H9 (cell line): ENCODE data around the gene TEX54. TPM values are rescaled to one million over a fixed set of nuclear protein-coding genes. Genes with fewer than 3 reads are reported as not detected.

ENCODE experiments used
- DNase-seq: peaks from one replicate; pipeline ENCODE4 v3.0.0-alpha.2; 2017
- H2AFZ ChIP-seq: one replicate; pipeline ENCODE4 v1.6.1; 2013; ENCODE audit warnings: mild to moderate bottlenecking, low read length, control low read depth, moderate library complexity
- H2AK5ac ChIP-seq: 2 replicates; pipeline ENCODE4 v1.6.1; 2013; ENCODE audit warnings: low read length, control low read depth, mixed read lengths; ENCODE audit not compliant: insufficient read length
- H2BK120ac ChIP-seq: one replicate; pipeline ENCODE4 v1.6.1; 2013; ENCODE audit warnings: low read depth, mild to moderate bottlenecking, low read length, control low read depth, inconsistent platforms; ENCODE audit not compliant: poor library complexity, severe bottlenecking
- H2BK12ac ChIP-seq: 2 replicates; pipeline ENCODE4 v1.6.1; 2013; ENCODE audit warnings: low read length, control low read depth, mixed read lengths, low read depth; ENCODE audit not compliant: insufficient read length
- H2BK15ac ChIP-seq: 2 replicates; pipeline ENCODE4 v1.6.1; 2013; ENCODE audit warnings: low read depth, low read length, control low read depth
- H2BK20ac ChIP-seq: one replicate; pipeline ENCODE4 v1.6.1; 2013; ENCODE audit warnings: low read depth, mild to moderate bottlenecking, low read length, control low read depth, inconsistent platforms; ENCODE audit not compliant: poor library complexity, severe bottlenecking
- H2BK5ac ChIP-seq: 2 replicates; pipeline ENCODE4 v1.6.1; 2013; ENCODE audit warnings: low read length, control low read depth, mixed read lengths; ENCODE audit not compliant: insufficient read length
- H3K14ac ChIP-seq: 2 replicates; pipeline ENCODE4 v1.6.1; 2013; ENCODE audit warnings: low read length, control low read depth; ENCODE audit not compliant: insufficient read depth
- H3K18ac ChIP-seq: 2 replicates; pipeline ENCODE4 v1.6.1; 2013; ENCODE audit warnings: low read depth, mild to moderate bottlenecking, mixed read lengths, low read length, control low read depth; ENCODE audit not compliant: insufficient read length
- H3K23ac ChIP-seq: 2 replicates; pipeline ENCODE4 v1.6.1; 2013; ENCODE audit warnings: low read length, control low read depth, mixed read lengths, low read depth; ENCODE audit not compliant: insufficient read length
- H3K23me2 ChIP-seq: 2 replicates; pipeline ENCODE4 v1.6.1; 2013; ENCODE audit warnings: low read depth, mild to moderate bottlenecking, mixed read lengths, low read length, control low read depth; ENCODE audit not compliant: insufficient read length, poor library complexity, severe bottlenecking
- H3K27ac ChIP-seq: 2 replicates; pipeline ENCODE4 v1.5.1; 2013; ENCODE audit warnings: low read length, control low read depth, mixed read lengths, low read depth; ENCODE audit not compliant: insufficient read length
- H3K27me3 ChIP-seq: 2 replicates; pipeline ENCODE4 v1.6.1; 2013; ENCODE audit warnings: low read length, control low read depth, inconsistent platforms; ENCODE audit not compliant: insufficient read depth
- H3K4ac ChIP-seq: 2 replicates; pipeline ENCODE4 v1.6.1; 2013; ENCODE audit warnings: low read depth, mild to moderate bottlenecking, control low read depth, inconsistent platforms, low read length, moderate library complexity
- H3K4me1 ChIP-seq: 2 replicates; pipeline ENCODE4 v1.6.1; 2013; ENCODE audit warnings: low read length, control low read depth, inconsistent platforms; ENCODE audit not compliant: insufficient read depth
- H3K4me2 ChIP-seq: 2 replicates; pipeline ENCODE4 v1.6.1; 2013; ENCODE audit warnings: low read length, control low read depth, mixed read lengths; ENCODE audit not compliant: insufficient read length, insufficient read depth
- H3K56ac ChIP-seq: 2 replicates; pipeline ENCODE4 v1.6.1; 2013; ENCODE audit warnings: low read depth, mild to moderate bottlenecking, mixed read lengths, low read length, control low read depth; ENCODE audit not compliant: insufficient read length
- H3K79me1 ChIP-seq: 2 replicates; pipeline ENCODE4 v1.6.1; 2013; ENCODE audit warnings: low read depth, mild to moderate bottlenecking, moderate library complexity, low read length, control low read depth, inconsistent platforms; ENCODE audit not compliant: insufficient read depth, poor library complexity, severe bottlenecking
- H3K79me2 ChIP-seq: 2 replicates; pipeline ENCODE4 v1.6.1; 2013; ENCODE audit warnings: low read length, control low read depth, inconsistent platforms; ENCODE audit not compliant: insufficient read depth
- H3K9ac ChIP-seq: 2 replicates; pipeline ENCODE4 v1.6.1; 2013; ENCODE audit warnings: low read length, control low read depth, mixed read lengths; ENCODE audit not compliant: insufficient read length; ENCODE audit errors: extremely low read depth
- H3K9me3 ChIP-seq: one replicate; pipeline ENCODE4 v1.6.1; 2013; ENCODE audit warnings: low read depth, low read length, inconsistent platforms; ENCODE audit not compliant: control insufficient read depth
- H3T11ph ChIP-seq: one replicate; pipeline ENCODE4 v1.6.1; 2013; ENCODE audit warnings: mild to moderate bottlenecking, low read length, control low read depth, inconsistent platforms
- H4K20me1 ChIP-seq: one replicate; pipeline ENCODE4 v1.6.1; 2013; ENCODE audit not compliant: control insufficient read depth, insufficient read length, insufficient read depth
- H4K5ac ChIP-seq: 2 replicates; pipeline ENCODE4 v1.6.1; 2013; ENCODE audit warnings: low read depth, mild to moderate bottlenecking, mixed read lengths, low read length, control low read depth; ENCODE audit not compliant: insufficient read length
- H4K8ac ChIP-seq: replicated peaks from 2 replicates; pipeline ENCODE4 v1.6.1; 2013; ENCODE audit warnings: low read length, control low read depth, mixed read lengths, low read depth; ENCODE audit not compliant: insufficient read length
- H4K91ac ChIP-seq: 2 replicates; pipeline ENCODE4 v1.6.1; 2013; ENCODE audit warnings: low read depth, mild to moderate bottlenecking, moderate library complexity, mixed read lengths, low read length, control low read depth; ENCODE audit not compliant: insufficient read length
- H3K27ac Mint-ChIP-seq, 3 experiments: 2 replicates in 2 of 3; 3 replicates in 1 of 3; pipeline ENCODE4 v1.8.0; 2020 to 2021; ENCODE audit warnings: mixed read lengths in 3 of 3, mild to moderate bottlenecking in 1 of 3, moderate library complexity in 1 of 3
- H3K27me3 Mint-ChIP-seq: 2 replicates; pipeline ENCODE4 v1.8.0; 2021; ENCODE audit warnings: low read depth, mild to moderate bottlenecking, moderate library complexity, mixed read lengths
- H3K36me3 Mint-ChIP-seq, 3 experiments: 2 replicates in 2 of 3; 3 replicates in 1 of 3; pipeline ENCODE4 v1.8.0; 2020 to 2021; ENCODE audit warnings: low read depth in 3 of 3, mixed read lengths in 3 of 3; ENCODE audit not compliant: insufficient read depth in 1 of 3
- H3K4me1 Mint-ChIP-seq, 2 experiments: 2 replicates each; pipeline ENCODE4 v1.8.0; 2020; ENCODE audit warnings: mixed read lengths in 2 of 2
- H3K4me3 Mint-ChIP-seq, 2 experiments: 2 replicates in 1 of 2; 3 replicates in 1 of 2; pipeline ENCODE4 v1.8.0; 2020 to 2021; ENCODE audit warnings: mild to moderate bottlenecking in 2 of 2, mixed read lengths in 2 of 2, moderate library complexity in 1 of 2
- H3K9me3 Mint-ChIP-seq, 2 experiments: 2 replicates in 1 of 2; 3 replicates in 1 of 2; pipeline ENCODE4 v1.8.0; 2020; ENCODE audit warnings: mild to moderate bottlenecking in 2 of 2, mixed read lengths in 2 of 2, moderate library complexity in 1 of 2
- CTCF ChIP-seq: fragments of 200-600 bp; sonication (generic); conservative IDR thresholded peaks from 3 replicates; pipeline ENCODE4 v1.8.0; 2021; ENCODE audit warnings: antibody characterized with exemption, mild to moderate bottlenecking
- WGBS: extraction: QIAGEN DNeasy Blood & Tissue Kit; methylation state at CpG from one replicate; pipeline ENCODE4 v1.1.7; 2013; ENCODE audit warnings: missing lambda C conversion rate, low lambda C conversion rate, mixed read lengths; ENCODE audit not compliant: insufficient read length; ENCODE audit errors: extremely low coverage; 5-methylcytosine and 5-hydroxymethylcytosine counted together
- total RNA-seq: library from RNA; stranded (reverse); gene quantifications from 2 replicates; pipeline ENCODE4 v1.2.1, GENCODE V29; 2021

Gene TEX54
- total RNA-seq, 1 experiment from 2014 or later = 1.2 TPM

GRCh38 chr11:62805076-62805892, 27.4 kb downstream of the TEX54 start, which contains the start of gene NXF1:
Gene NXF1, minus strand, starts transcription at chr11:62805440. Its CDS starts 84 bp downstream, at chr11:62805356.
- Histone ChIP-seq H2BK15ac (no peak within 1 kb of the TSS), H3K4ac (no peak within 1 kb of the TSS), H3K9me3 (no peaks in the 10 kb centered on the region), H3K23me2 (peaks cover 9% of the 10 kb centered on the region), H2BK5ac (no peak within 1 kb of the TSS), H3K79me2 (peaks cover 6% of the 10 kb centered on the region; the same call in 1 of the 2 replicates), H3K23ac (no peak within 1 kb of the TSS), H3K14ac (no peak within 1 kb of the TSS), H4K5ac (no peak within 1 kb of the TSS), H2AK5ac (no peak within 1 kb of the TSS), H3K79me1 (peaks cover 2% of the 10 kb centered on the region), H3K27me3 (no peaks in the 10 kb centered on the region), H3K18ac (peak within 1 kb of the TSS; percentile 2), H3K56ac (no peak within 1 kb of the TSS), H3T11ph (no peak within 1 kb of the TSS), H2BK120ac (no peak within 1 kb of the TSS), H3K9ac (peak within 1 kb of the TSS; percentile 54), H4K8ac (no peak within 1 kb of the TSS), H4K91ac (no peak within 1 kb of the TSS), H2BK12ac (no peak within 1 kb of the TSS), H4K20me1 (no peaks in the 10 kb centered on the region), H2BK20ac (no peak within 1 kb of the TSS), H3K27ac (no peak within 1 kb of the TSS), H3K4me2 (peak within 1 kb of the TSS; percentile 74), H2AFZ (no peak within 1 kb of the TSS), H3K4me1 (no peaks in the 10 kb centered on the region)
- TF ChIP-seq CTCF = no peak; the same call in 2 of the 3 replicates
- peak within 1 kb of the TSS; percentile 96 to 98 (median 97); a peak in 6 of 7 replicates for H3K27ac Mint-ChIP-seq
- H3K36me3 Mint-ChIP-seq = peaks cover 23 to 41% (median 31%) of the 10 kb centered on the region in 3 experiments; a peak in 6 of 7 replicates
- no peaks in the 10 kb centered on the region; the same call in 1 of the 2 replicates for H3K27me3 Mint-ChIP-seq
- DNase-seq = peak; percentile 94
- no CpG with 5 or more reads among the region's 77 CpGs for WGBS
- H3K9me3 Mint-ChIP-seq = no peaks in the 10 kb centered on the region
- peaks cover 19 to 20% of the 10 kb centered on the region in 2 experiments for H3K4me1 Mint-ChIP-seq
- H3K4me3 Mint-ChIP-seq = peak within 1 kb of the TSS; percentile 96 to 99
